Fibroblast of skin of scalp (primary cell): ENCODE measurements around the gene CASP4.
A peak's percentile ranks its signal among the peaks of the same experiment; 100 is the strongest.
"Not testable (repeated sequence)": the region's sequence is repeated elsewhere in the genome, so short reads cannot be mapped to it uniquely, and the experiment has no call there.

Source experiments
- DNase-seq: peaks from one replicate; pipeline ENCODE4 v3.0.0-alpha.2; 2013

The CASP4 gene

GRCh38 chr11:104956528-104956927, 11.8 kb downstream of the CASP4 start:
- no peak for DNase-seq

GRCh38 chr11:104946907-104947306, 21.5 kb downstream of the CASP4 start:
- peak; percentile 66 for DNase-seq

GRCh38 chr11:104944076-104944475, 24.3 kb downstream of the CASP4 start:
- no peak for DNase-seq

GRCh38 chr11:104943561-104943960, 24.8 kb downstream of the CASP4 start:
- no peak for DNase-seq

- no peak for DNase-seq
Measured at GRCh38 chr11:104934594-104934993, 33.8 kb downstream of the CASP4 start.

- not testable (repeated sequence) for DNase-seq
Measured at GRCh38 chr11:104934073-104934472, 34.3 kb downstream of the CASP4 start.

- no peak for DNase-seq
Measured at GRCh38 chr11:104928811-104929210, 39.6 kb downstream of the CASP4 start.

- no peak for DNase-seq
Measured at GRCh38 chr11:104926771-104927611, 41.4 kb downstream of the CASP4 start.

- DNase-seq = no peak
Measured at GRCh38 chr11:104925850-104926249, 42.5 kb downstream of the CASP4 start.

GRCh38 chr11:104918113-104918824, 50.1 kb downstream of the CASP4 start:
- peak; percentile 84 for DNase-seq

GRCh38 chr11:104917271-104918112, 50.9 kb downstream of the CASP4 start:
- DNase-seq = no peak

- no peak for DNase-seq
Measured at GRCh38 chr11:104916442-104916841, 51.9 kb downstream of the CASP4 start.

- no peak for DNase-seq
Measured at GRCh38 chr11:104912102-104912501, 56.3 kb downstream of the CASP4 start.

GRCh38 chr11:104908186-104908531, 60.2 kb downstream of the CASP4 start:
- no peak for DNase-seq

GRCh38 chr11:104907521-104908185, 60.7 kb downstream of the CASP4 start:
- peak; percentile 51 for DNase-seq

- no peak for DNase-seq
Measured at GRCh38 chr11:104905271-104905670, 63.1 kb downstream of the CASP4 start.

GRCh38 chr11:104899226-104899625, 69.1 kb downstream of the CASP4 start:
- no peak for DNase-seq

GRCh38 chr11:104898685-104899013, 69.7 kb downstream of the CASP4 start:
- DNase-seq = no peak

- no peak for DNase-seq
Measured at GRCh38 chr11:104897891-104898684, 70.3 kb downstream of the CASP4 start, which contains the start of gene CASP12. CASP12 (minus strand) TSS chr11:104898460.

GRCh38 chr11:104895634-104896033, 72.7 kb downstream of the CASP4 start:
- no peak for DNase-seq

GRCh38 chr11:104893876-104894275, 74.5 kb downstream of the CASP4 start:
- no peak for DNase-seq
